ENCODE results near the gene CD247.
A peak's percentile ranks its signal among the peaks of the same experiment; 100 is the strongest.

Gene CD247

DNA sequence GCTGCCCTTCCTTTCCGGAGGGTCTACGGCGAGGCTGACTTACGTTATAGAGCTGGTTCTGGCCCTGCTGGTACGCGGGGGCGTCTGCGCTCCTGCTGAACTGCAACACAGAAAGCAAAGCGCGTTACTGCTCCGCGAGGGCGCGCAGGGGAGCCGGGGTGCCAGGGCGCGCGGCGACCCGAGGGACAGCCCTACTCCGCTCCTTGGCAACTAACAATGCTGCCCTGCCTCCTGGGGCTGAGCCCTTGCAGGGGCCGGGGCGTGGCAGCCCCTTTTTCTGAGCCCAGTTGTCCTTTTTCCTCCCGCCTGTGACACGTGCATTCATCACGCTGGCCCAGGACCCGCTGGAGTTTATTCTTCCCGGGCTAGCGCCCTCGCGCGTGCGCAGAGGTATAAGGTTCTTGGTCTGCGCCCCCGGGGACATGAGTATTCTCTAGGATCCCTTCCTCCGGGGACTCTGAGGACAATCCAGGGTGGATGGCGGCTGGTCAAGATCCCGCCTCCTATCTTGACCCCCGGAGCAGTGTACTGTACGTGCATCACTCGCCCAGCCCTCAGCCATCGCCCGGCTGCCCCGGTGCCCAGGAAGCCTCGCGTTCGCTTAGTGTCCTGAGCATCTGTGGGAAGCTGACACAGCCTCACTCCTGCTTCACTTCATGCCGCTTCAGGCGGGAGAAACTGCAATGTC, 78.9 kb downstream of the CD247 start:
- peak; percentile 53 for ATAC-seq
- TF ChIP-seq ZNF8 (CRISPR knock-in tag; IDR thresholded peaks at IDR 0.05) = no peak
- no peak for TF ChIP-seq RARB (CRISPR knock-in tag; IDR thresholded peaks at IDR 0.05)
- no peak for TF ChIP-seq ESRRG (CRISPR knock-in tag; IDR thresholded peaks at IDR 0.05)
- TF ChIP-seq CSDC2 (CRISPR knock-in tag; IDR thresholded peaks at IDR 0.05) = no peak
- TF ChIP-seq PPARA (CRISPR knock-in tag; IDR thresholded peaks at IDR 0.05; ENCODE audit: borderline replicate concordance) = no peak
- no peak for TF ChIP-seq CSRNP3 (CRISPR knock-in tag; IDR thresholded peaks at IDR 0.05)
- TF ChIP-seq ISL1 (CRISPR knock-in tag; IDR thresholded peaks at IDR 0.05) = no peak
- TF ChIP-seq, protein P1, sequence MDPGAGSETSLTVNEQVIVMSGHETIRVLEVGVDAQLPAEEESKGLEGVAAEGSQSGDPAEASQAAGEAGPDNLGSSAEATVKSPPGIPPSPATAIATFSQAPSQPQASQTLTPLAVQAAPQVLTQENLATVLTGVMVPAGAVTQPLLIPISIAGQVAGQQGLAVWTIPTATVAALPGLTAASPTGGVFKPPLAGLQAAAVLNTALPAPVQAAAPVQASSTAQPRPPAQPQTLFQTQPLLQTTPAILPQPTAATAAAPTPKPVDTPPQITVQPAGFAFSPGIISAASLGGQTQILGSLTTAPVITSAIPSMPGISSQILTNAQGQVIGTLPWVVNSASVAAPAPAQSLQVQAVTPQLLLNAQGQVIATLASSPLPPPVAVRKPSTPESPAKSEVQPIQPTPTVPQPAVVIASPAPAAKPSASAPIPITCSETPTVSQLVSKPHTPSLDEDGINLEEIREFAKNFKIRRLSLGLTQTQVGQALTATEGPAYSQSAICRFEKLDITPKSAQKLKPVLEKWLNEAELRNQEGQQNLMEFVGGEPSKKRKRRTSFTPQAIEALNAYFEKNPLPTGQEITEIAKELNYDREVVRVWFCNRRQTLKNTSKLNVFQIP (CRISPR knock-in tag; IDR thresholded peaks at IDR 0.05; ENCODE audit: borderline replicate concordance, low read depth) = no peak
- TF ChIP-seq ZFP3 (CRISPR knock-in tag; IDR thresholded peaks at IDR 0.05) = no peak
- no peak for TF ChIP-seq ZNF565 (CRISPR knock-in tag; conservative IDR thresholded peaks at IDR 0.05; ENCODE audit: low read depth)
- TF ChIP-seq GLIS3 (CRISPR knock-in tag; IDR thresholded peaks at IDR 0.05) = no peak
- no peak for TF ChIP-seq CREB5 (CRISPR knock-in tag; IDR thresholded peaks at IDR 0.05; ENCODE audit: low read depth)
- TF ChIP-seq, protein P2, sequence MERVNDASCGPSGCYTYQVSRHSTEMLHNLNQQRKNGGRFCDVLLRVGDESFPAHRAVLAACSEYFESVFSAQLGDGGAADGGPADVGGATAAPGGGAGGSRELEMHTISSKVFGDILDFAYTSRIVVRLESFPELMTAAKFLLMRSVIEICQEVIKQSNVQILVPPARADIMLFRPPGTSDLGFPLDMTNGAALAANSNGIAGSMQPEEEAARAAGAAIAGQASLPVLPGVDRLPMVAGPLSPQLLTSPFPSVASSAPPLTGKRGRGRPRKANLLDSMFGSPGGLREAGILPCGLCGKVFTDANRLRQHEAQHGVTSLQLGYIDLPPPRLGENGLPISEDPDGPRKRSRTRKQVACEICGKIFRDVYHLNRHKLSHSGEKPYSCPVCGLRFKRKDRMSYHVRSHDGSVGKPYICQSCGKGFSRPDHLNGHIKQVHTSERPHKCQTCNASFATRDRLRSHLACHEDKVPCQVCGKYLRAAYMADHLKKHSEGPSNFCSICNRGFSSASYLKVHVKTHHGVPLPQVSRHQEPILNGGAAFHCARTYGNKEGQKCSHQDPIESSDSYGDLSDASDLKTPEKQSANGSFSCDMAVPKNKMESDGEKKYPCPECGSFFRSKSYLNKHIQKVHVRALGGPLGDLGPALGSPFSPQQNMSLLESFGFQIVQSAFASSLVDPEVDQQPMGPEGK (CRISPR knock-in tag; IDR thresholded peaks at IDR 0.05; ENCODE audit: borderline replicate concordance) = no peak
- no peak for TF ChIP-seq SNAI2 (CRISPR knock-in tag; IDR thresholded peaks at IDR 0.05)
- no peak for TF ChIP-seq TSHZ2 (CRISPR knock-in tag; IDR thresholded peaks at IDR 0.05)
- TF ChIP-seq BACH2 (CRISPR knock-in tag; IDR thresholded peaks at IDR 0.05; ENCODE audit: borderline replicate concordance) = no peak
- TF ChIP-seq ZNF70 (CRISPR knock-in tag; IDR thresholded peaks at IDR 0.05) = no peak
- TF ChIP-seq TCF4 (CRISPR knock-in tag; IDR thresholded peaks at IDR 0.05; ENCODE audit: borderline replicate concordance) = no peak

DNA sequence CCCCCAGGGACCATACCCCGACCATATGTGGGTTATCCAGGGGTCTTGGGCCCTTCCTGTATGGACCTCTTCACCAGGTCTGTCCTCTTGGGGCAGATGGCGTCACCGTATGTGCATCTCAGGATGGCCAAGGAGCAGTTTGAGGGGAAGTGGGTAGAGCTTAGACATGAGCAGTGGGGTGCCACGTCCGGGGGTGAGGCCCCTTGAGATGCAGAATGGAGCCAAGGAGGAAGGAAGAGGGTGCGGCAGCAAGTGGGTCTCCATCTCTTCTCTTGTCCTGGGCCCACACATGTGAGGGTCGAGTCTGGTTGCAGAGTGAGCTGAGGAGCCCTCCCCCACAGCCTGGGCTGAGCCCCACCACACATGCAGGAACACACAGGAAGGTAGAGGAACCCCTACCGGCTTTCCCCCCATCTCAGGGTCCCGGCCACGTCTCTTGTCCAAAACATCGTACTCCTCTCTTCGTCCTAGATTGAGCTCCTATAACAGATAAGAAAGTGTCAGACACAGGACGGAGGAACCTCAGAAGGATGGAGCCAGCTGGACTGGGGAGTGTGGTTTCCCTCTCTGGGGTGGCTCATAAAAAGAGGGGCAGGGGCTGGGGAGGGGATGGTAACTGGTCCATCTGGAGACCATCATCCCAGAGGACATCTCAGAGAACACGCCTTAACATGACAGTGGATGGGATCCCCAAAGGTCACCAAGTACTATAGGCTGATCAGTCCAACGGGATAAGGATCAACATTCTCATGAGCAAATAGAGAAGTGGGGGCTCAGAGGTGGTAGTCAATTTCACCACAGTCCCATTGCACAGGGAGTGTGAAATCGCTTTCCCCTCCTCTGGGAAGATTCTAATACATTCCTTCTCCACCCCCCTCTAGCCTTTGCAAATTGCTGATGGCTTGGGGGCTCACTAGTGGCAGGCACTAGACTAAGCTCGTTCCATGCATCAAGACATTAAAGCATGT, 79.9 kb downstream of the CD247 start:
- ATAC-seq = no peak
- TF ChIP-seq TCF4 (CRISPR knock-in tag; IDR thresholded peaks at IDR 0.05; ENCODE audit: borderline replicate concordance) = no peak
- no peak for TF ChIP-seq CSDC2 (CRISPR knock-in tag; IDR thresholded peaks at IDR 0.05)
- no peak for TF ChIP-seq TSHZ2 (CRISPR knock-in tag; IDR thresholded peaks at IDR 0.05)
- no peak for TF ChIP-seq SNAI2 (CRISPR knock-in tag; IDR thresholded peaks at IDR 0.05)
- no peak for TF ChIP-seq CREB5 (CRISPR knock-in tag; IDR thresholded peaks at IDR 0.05; ENCODE audit: low read depth)
- TF ChIP-seq ESRRG (CRISPR knock-in tag; IDR thresholded peaks at IDR 0.05) = no peak
- no peak for TF ChIP-seq ZC3H10 (CRISPR knock-in tag; IDR thresholded peaks at IDR 0.05)
- no peak for TF ChIP-seq PPARA (CRISPR knock-in tag; IDR thresholded peaks at IDR 0.05; ENCODE audit: borderline replicate concordance)
